ENCODE results near the gene PLN. TPM values are rescaled to one million over a fixed set of nuclear protein-coding genes. Genes with fewer than 3 reads are reported as not detected.
A peak's percentile ranks its signal among the peaks of the same experiment; 100 is the strongest.

Gene PLN
- polyA plus RNA-seq, 10 donors, result 3.2 to 10.2 (median 5.4) TPM

GRCh38 chr6:118574051-118574865 lies 26.2 kb downstream of the PLN start:
- no peak for DNase-seq

- DNase-seq, result no peak
Measured at GRCh38 chr6:118577972-118578371, 29.9 kb downstream of the PLN start.

- no peak for DNase-seq
Measured at GRCh38 chr6:118578617-118579016, 30.5 kb downstream of the PLN start.

- DNase-seq, result no peak
Measured at GRCh38 chr6:118579786-118580185, 31.7 kb downstream of the PLN start.

GRCh38 chr6:118580585-118581419 lies 32.7 kb downstream of the PLN start:
- peak; percentile 16 to 38 (median 34) for DNase-seq

GRCh38 chr6:118581489-118581959 lies 33.4 kb downstream of the PLN start:
- DNase-seq, result no peak

GRCh38 chr6:118584911-118585310 lies 36.8 kb downstream of the PLN start:
- DNase-seq, result no peak

GRCh38 chr6:118586746-118587485 lies 38.8 kb downstream of the PLN start:
- no peak for DNase-seq

GRCh38 chr6:118588626-118589025 lies 40.5 kb downstream of the PLN start:
- DNase-seq, result no peak

GRCh38 chr6:118589186-118589585 lies 41.1 kb downstream of the PLN start:
- no peak for DNase-seq

GRCh38 chr6:118589649-118590365 lies 41.7 kb downstream of the PLN start:
- DNase-seq, result no peak

GRCh38 chr6:118591897-118592296 lies 43.8 kb downstream of the PLN start:
- no peak for DNase-seq

GRCh38 chr6:118594877-118595276 lies 46.8 kb downstream of the PLN start:
- DNase-seq, result no peak

GRCh38 chr6:118596774-118597320 lies 48.8 kb downstream of the PLN start:
- no peak for DNase-seq

GRCh38 chr6:118597636-118598035 lies 49.5 kb downstream of the PLN start:
- no peak for DNase-seq

GRCh38 chr6:118598324-118598723 lies 50.2 kb downstream of the PLN start:
- DNase-seq, result no peak

- DNase-seq, result no peak
Measured at GRCh38 chr6:118602300-118602699, 54.2 kb downstream of the PLN start.

GRCh38 chr6:118603372-118603771 lies 55.3 kb downstream of the PLN start:
- DNase-seq, result no peak

- no peak for DNase-seq
Measured at GRCh38 chr6:118606268-118606667, 58.2 kb downstream of the PLN start.

GRCh38 chr6:118606858-118607257 lies 58.8 kb downstream of the PLN start:
- no peak for DNase-seq

All from muscle of back (tissue), 11 donors.